KOPT-K1 (cell line): ENCODE measurements around the gene TXLNA.

ENCODE experiments used
- H3K27ac ChIP-seq: fragments of 200-600 bp; sonication (generic); 2 replicates; pipeline ENCODE4 v1.5.1; 2016; ENCODE audit warnings: antibody characterized with exemption, mild to moderate bottlenecking, low read depth, low read length; ENCODE audit not compliant: poor library complexity, severe bottlenecking
- H3K36me3 ChIP-seq: fragments of 200-600 bp; sonication (generic); 2 replicates; pipeline ENCODE4 v1.5.1; 2017; ENCODE audit warnings: antibody characterized with exemption, mild to moderate bottlenecking, low read length, moderate library complexity; ENCODE audit not compliant: insufficient read depth
- H3K9me3 ChIP-seq: fragments of 200-600 bp; sonication (generic); 2 replicates; pipeline ENCODE4 v1.5.1; 2017; ENCODE audit warnings: antibody characterized with exemption, low read length, mild to moderate bottlenecking; ENCODE audit not compliant: insufficient read depth, poor library complexity, severe bottlenecking

TXLNA gene

DNA sequence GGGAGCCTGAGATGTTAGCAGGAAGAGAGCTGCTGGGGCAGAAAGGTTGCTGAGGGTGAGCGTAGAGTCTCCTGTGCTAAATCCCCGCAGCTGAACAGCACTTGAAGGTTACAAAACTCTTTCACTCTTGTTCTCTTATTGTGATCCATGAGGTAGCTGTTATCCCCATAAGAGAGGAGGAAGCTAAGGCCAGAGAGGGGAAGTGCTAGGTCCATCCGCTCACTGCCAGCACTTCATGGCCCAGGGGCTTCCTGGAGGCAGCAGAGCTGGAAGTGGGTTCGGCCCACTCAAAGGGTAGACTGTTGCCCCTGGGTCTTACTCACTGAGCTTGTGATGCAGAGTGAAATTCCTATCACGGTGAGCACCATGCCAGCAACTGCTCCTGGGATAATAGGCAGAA lies 37.1 kb downstream of the TXLNA start:
- Histone ChIP-seq H3K9me3 (no peaks in the 10 kb centered on the region), H3K27ac (no peak overlapping the region), H3K36me3 (peaks cover 9% of the 10 kb centered on the region; the same call in 1 of the 2 replicates)

DNA sequence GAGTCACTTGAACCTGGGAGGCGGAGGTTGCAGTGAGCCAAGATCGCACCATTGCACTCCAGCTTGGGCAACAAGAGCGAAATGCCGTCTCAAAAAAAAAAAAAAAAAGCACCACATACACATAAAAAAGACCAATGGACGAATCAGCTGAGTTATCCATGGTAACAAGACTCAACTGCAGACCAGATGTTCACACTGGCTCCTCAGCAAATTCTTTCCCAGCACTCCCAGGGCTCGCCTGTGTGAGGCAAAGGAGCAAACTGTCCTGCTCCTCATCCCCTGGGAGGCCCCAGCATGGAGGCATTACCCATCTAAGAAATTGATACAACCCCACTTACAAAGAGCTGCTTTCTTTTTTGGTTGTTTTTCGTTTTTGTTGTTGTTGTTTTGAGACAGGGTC lies 39.5 kb downstream of the TXLNA start:
- Histone ChIP-seq H3K27ac (no peak overlapping the region), H3K9me3 (no peaks in the 10 kb centered on the region), H3K36me3 (peaks cover 15% of the 10 kb centered on the region)

DNA sequence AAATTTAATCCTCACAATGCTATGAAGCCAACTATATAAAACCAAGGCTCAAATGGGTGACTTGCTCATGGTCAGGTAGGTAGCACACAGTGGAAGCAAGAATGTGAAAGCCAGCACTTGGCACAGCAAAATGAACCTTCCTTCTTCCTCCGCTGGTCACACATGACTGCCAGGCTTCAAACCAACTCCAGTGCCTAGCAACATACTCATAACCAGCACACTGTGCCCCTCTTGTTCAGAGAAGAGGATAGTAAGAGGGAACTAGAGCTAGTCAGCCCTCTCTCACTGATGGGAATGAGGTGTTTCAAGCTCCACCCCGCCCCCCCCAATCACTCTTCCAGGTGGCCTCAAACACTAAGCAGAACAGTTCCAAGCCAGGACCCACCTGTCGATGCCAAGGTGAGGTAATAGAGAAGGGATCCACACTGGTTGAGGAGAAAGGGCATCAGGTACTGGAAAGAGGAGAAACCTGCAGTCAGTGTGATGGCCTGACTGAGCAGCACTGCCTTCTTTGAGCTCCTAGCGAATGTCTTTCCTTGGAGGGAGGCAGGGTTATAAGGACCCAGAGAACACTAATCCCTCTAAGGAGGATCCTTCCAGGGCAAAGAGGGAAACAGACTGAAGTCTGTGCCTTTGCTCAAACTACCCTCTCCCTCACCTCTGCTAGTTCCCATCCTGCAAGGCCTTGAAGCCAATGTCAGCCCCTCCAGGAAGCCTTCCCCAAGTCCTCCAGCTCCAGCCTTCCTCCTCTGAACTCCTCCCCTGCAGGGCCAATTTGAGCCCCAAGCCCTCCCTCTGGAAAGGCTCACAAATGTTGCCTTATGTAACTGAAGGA lies 41.5 kb downstream of the TXLNA start:
- peaks cover 26% of the 10 kb centered on the region for H3K36me3 ChIP-seq
- H3K27ac ChIP-seq = peak overlapping the region; percentile 86

DNA sequence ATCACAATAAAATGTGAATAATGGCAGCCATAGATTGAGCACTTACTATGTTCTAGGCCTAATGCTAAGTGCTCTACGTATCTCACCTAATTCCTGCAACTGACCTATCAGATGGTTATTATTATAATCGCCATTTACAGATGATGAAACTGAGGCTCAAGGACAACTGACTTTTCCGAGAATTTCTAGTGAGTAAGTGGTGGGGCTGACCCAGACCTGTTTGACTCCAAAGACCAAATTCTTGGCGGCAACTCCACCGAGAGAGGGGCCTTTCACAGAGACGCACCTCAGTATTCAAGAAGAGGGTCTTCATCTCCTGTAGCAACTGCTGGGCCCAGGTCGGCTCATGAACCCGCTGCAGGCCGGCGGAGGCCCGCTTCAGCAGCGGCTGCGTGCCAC lies 42.1 kb downstream of the TXLNA start:
- Histone ChIP-seq H3K27ac (peak overlapping the region; percentile 86), H3K36me3 (peaks cover 32% of the 10 kb centered on the region), H3K9me3 (no peaks in the 10 kb centered on the region)

More for the DNA sequence above, 41.5 kb downstream of the TXLNA start:
- no peaks in the 10 kb centered on the region for H3K9me3 ChIP-seq

DNA sequence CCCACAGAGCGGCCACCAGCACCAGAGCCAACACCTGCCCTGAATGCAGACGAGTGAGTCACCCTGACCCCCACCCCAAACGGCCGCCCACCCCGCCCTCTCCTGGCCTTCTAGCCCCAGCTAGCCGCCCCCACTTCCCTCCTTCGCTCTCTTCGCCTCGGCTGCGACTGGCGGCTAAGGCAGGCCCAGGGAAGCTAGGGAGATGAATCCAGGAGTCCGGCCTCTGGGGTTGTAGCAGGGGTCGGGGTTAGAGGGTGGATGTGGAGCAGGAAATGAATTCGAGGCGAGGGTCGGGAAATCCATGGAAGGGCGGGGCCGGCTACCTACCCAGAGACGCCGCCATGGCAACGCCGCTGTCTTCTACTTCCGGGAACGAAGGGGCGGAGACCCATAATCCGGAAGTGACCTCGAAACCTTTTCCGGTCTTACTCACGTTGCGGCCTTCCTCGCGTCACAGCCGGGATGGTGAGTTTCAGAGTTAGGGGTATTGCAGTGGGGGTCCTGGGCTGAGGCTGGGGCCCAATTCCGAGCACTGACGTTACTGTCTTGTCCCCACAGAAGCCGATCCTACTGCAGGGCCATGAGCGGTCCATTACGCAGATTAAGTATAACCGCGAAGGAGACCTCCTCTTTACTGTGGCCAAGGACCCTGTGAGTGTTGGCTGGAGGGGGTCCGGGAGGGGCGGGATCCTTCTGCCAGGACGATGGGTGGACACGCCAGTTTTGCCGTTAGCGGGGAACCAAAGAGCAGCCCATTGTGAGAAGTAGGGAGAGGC lies 42.7 kb downstream of the TXLNA start, which contains the start of the genes EIF3I and TMEM234:
Gene EIF3I (plus strand): TSS at position 428 of the 776 bp plus-strand sequence. CDS start 35 bp downstream, at position 463.
Gene TMEM234 (minus strand): TSS at position 374 of the 776 bp plus-strand sequence. CDS start 31 bp downstream, at position 343.
- Histone ChIP-seq H3K27ac (peak within 1 kb of the TSS; percentile 86), H3K36me3 (peaks cover 38% of the 10 kb centered on the region), H3K9me3 (no peaks in the 10 kb centered on the region)

DNA sequence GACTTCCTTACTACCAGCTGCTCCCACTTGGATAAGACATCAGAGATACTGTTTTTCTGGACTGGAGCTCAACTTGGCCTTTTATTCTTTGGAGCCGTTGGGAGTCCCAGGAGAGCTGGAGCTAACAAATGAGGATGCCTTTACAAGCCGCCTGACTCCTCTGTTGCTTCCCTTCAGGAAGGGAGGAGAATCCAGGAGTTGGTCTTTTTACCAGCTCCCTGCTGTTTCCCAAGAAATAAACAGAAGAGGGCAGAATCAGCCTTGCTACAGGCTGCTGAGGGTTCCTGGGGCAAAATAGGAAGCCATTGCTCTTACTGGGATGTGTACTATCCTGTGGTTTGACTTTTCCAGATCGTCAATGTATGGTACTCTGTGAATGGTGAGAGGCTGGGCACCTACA lies 44.2 kb downstream of the TXLNA start:
- peaks cover 53% of the 10 kb centered on the region for H3K36me3 ChIP-seq
- peak overlapping the region; percentile 3 for H3K27ac ChIP-seq

DNA sequence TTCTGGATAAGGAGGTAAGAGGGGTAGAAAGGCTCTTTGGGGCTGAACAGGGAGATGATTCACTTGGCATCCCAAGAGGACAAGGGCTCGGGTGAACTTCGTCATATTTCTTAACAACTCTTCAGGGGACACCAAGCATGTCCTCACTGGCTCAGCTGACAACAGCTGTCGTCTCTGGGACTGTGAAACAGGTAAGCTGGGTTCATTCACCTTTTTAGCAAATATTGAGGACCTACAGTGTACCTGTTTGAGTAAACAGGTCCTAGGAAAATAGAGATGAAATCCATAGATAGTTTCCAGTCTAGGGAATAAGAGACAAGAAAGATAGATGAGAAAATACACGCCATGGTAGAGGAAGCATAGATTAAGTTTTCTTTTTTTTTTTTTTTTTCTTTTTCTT lies 44.8 kb downstream of the TXLNA start:
- Histone ChIP-seq H3K27ac (no peak overlapping the region), H3K36me3 (peaks cover 59% of the 10 kb centered on the region), H3K9me3 (no peaks in the 10 kb centered on the region)

More for the DNA sequence above, 44.2 kb downstream of the TXLNA start:
- no peaks in the 10 kb centered on the region for H3K9me3 ChIP-seq

DNA sequence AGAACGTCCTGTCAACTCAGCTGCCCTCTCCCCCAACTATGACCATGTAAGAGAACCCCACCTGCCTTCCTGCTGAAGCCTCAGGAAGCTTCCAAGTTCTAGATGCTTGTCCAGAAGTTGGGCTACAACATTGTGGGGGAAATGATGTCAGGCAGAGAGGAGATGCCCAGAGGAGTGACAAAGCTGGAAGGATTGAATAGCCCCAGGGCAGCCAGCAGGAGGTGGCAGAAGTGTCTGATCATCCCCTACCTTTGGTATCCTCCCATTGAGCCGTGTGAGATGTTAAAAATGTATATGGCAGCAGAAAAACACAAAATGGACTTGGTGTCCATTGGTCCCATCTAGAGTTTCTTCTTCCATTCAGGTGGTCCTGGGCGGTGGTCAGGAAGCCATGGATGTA lies 49.3 kb downstream of the TXLNA start:
- no peaks in the 10 kb centered on the region for H3K9me3 ChIP-seq
- H3K36me3 ChIP-seq = peaks cover 89% of the 10 kb centered on the region
- no peak overlapping the region for H3K27ac ChIP-seq

DNA sequence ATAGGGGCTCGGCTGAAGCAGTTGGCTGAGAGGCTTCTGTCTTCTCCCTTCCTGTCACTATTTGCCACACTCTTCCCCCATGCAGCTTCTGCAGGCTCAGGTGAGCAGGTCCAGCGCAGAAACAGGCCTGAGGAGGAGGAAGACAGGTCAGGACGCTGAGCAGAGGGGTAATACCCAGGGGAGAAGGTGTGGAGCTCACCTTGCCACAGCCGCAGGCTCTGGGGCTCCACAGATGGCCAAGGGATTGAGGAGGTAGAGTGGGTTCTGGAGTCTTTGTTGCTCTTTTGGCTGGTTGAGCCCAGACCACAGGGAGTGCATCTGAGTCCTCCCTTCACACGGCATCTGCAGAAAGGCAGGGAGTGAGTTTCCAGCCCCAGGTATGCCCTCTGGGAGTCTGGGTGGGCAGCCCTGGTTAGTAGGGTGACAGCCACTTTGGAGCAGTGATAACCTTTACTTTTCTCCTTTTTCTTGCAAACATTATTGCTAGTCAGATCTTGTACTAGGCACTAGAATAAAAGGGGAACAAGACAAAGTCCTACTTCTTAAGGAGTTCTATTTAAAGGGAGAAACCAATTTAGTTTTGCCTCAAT lies 52.5 kb downstream of the TXLNA start:
- no peak overlapping the region for H3K27ac ChIP-seq
- peaks cover 64% of the 10 kb centered on the region for H3K36me3 ChIP-seq
- no peaks in the 10 kb centered on the region for H3K9me3 ChIP-seq

DNA sequence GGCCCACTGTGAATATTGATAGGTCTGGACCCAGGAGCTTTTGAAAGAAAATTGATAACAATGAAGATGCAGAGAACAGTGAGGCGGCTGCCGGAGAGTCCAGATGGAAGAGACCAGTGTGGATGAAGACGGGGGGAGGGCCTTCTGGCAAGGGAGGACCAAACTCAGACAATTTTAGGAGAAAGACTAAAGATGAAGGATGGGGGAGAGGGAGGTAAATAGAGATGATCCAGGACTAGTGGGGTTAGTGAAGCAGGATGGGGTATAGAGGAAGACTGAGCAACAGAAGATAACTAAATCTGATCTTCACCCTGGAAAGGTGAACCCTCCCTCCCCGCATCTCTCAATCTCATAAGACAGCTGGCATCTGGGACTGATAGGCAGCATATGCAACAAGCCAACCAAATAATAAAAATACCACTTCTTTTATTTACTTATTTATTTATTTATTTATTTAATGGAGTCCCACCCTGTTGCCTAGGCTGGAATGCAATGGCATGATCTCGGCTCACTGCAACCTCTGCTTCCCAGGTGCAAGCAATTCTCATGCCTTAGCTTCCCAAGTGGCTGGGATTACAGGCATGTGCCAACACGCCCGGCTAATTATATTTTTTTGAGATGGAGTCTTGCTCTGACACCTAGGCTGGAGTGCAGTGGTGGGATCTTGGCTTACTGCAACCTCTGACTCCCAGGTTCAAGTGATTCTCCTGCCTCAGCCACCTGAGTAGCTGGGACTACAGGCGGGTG lies 53.3 kb downstream of the TXLNA start:
- peaks cover 56% of the 10 kb centered on the region for H3K36me3 ChIP-seq
- no peak overlapping the region for H3K27ac ChIP-seq

DNA sequence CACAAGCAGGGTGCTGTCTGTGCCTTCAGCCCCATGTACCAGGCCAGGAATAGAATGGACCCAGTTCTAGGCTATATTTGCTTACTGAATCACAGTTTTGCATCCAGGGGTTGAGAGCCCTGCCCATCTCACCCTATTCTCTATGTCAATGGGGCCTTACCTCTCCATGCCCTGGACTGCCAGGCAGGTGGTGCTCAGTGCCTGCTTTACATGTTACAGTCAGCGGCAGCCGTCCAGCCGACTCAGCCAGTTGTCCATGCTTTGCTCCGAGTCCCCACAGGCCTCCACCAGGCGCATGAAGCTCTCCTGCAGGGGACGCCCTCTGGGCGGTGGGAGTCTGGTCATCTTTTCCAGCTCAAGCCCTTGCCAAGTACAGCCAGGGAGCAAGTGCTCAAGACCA lies 55.3 kb downstream of the TXLNA start:
- no peaks in the 10 kb centered on the region for H3K9me3 ChIP-seq
- H3K27ac ChIP-seq = no peak overlapping the region
- peaks cover 35% of the 10 kb centered on the region for H3K36me3 ChIP-seq

More for the DNA sequence above, 53.3 kb downstream of the TXLNA start:
- no peaks in the 10 kb centered on the region for H3K9me3 ChIP-seq

DNA sequence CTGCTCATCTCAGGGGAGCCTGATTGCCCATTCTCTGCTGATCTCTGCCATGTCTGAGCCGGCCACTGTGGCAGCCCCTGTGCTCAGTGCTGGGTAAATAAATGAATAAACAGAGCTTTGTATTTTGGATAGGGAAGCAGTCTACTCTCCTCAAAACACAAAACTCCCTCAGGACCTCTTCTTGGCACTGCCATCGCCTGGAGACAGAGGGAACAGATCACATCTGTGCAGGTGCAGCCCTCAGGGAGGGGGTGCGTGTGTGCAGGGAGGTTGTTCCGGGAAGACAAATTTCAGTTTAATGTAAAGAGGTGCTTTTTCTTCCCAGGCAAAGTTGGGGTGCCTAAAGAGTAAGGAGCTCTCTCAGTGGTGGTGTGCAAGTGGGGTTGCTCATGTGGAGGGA lies 59.9 kb downstream of the TXLNA start:
- H3K9me3 ChIP-seq = no peaks in the 10 kb centered on the region
- peaks cover 5% of the 10 kb centered on the region; the same call in 1 of the 2 replicates for H3K36me3 ChIP-seq
- H3K27ac ChIP-seq = no peak overlapping the region

DNA sequence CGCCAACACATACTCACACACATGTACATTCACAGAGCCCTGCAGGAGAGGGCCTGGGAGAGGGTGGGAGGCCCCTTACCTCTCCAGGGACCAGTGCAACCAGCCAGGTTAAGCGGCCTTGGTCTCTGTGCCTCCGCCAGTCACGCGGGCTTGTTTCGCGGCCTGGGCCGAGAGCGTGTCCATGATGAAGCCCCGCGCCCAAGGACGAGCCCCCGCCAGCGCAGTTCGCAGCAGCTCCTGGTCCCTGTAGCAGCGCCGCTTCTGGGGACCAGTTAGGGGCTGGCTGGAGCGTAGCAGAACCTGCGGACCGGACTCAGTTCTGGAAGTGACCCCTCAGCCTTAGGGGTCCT lies 60.3 kb downstream of the TXLNA start:
- no peak overlapping the region for H3K27ac ChIP-seq
- H3K9me3 ChIP-seq = no peaks in the 10 kb centered on the region
- peaks cover under 1% of the 10 kb centered on the region; the same call in 1 of the 2 replicates for H3K36me3 ChIP-seq

DNA sequence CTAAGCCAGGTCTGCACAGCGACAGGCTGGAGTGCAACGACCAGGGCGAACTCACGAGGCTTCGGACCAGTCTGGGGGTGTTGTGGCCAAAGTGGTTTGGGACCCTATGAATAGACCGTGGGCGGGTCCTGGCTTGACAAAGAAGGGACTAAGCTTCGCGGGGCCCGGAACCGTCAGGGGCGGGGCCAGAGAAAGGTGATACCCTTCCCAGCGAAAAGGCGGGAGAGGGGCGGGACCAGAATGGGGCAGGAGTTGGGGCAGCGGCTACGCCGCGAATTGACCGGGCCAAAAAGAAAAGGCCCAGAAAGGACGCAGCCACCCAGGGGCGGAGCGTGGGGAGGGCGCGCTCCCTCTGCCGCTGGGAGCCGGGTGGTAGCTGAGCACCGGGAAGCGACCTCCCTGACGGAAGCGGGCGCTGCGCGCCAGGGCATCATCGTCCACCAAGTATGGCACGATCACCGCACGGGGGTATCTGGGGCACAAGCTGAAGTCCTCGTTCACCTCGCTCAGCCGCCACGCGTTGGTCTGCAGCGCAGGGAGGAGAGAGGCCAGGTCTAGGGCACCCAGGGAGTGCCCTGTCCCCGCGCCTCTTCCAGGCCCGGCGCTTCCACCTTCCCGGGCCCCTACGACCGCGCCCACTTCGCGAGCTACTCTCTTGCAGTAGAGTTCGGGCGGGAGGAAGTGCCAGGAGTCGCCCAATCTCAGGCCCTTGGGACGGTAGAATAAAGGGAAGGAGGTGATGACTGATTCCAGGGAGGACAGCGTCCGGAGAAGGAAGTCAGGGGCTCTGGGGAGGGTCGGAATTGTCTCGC lies 60.9 kb downstream of the TXLNA start:
- Histone ChIP-seq H3K36me3 (no peaks in the 10 kb centered on the region), H3K9me3 (no peaks in the 10 kb centered on the region), H3K27ac (peak overlapping the region; percentile 35)
